Memory B cell (primary cell): ENCODE data around the gene RASGRP3.

Experiments used
- ATAC-seq: fragments of 150-1000 bp; cut with Tn5 transposase; 2 replicates; pipeline ENCODE4 v1.10.0; 2021; ENCODE audit warnings: low read depth, mild to moderate bottlenecking, moderate library complexity
- DNase-seq, 2 donors: peaks; one replicate each; pipeline ENCODE4 v3.0.0; 2022; ENCODE audit warnings: low spot score in 2 of 2
- H3K27ac Mint-ChIP-seq: one replicate; pipeline ENCODE4 v1.8.0; 2022; ENCODE audit warnings: mild to moderate bottlenecking, moderate library complexity, mixed read lengths
- H3K27me3 Mint-ChIP-seq: one replicate; pipeline ENCODE4 v1.8.0; 2022; ENCODE audit warnings: mixed read lengths
- H3K36me3 Mint-ChIP-seq: one replicate; pipeline ENCODE4 v1.8.0; 2022; ENCODE audit warnings: mild to moderate bottlenecking, mixed read lengths
- H3K4me1 Mint-ChIP-seq: one replicate; pipeline ENCODE4 v1.8.0; 2022; ENCODE audit warnings: mixed read lengths
- H3K4me3 Mint-ChIP-seq: one replicate; pipeline ENCODE4 v1.8.0; 2022; ENCODE audit warnings: mild to moderate bottlenecking, moderate library complexity, mixed read lengths
- H3K9me3 Mint-ChIP-seq: one replicate; pipeline ENCODE4 v1.8.0; 2022; ENCODE audit warnings: mixed read lengths

The RASGRP3 gene

GRCh38 chr2:33530690-33531548 lies 54.5 kb downstream of the RASGRP3 start:
- H3K4me3 Mint-ChIP-seq = peak overlapping the region; percentile 78
- H3K4me1 Mint-ChIP-seq = peaks cover 57% of the 10 kb centered on the region
- H3K36me3 Mint-ChIP-seq = peaks cover 48% of the 10 kb centered on the region
- no peaks in the 10 kb centered on the region for H3K27me3 Mint-ChIP-seq
- DNase-seq (peak in 1 of 2 donors; percentile 14), ATAC-seq (peak; percentile 73)
- peak overlapping the region; percentile 99 for H3K27ac Mint-ChIP-seq
- H3K9me3 Mint-ChIP-seq = no peaks in the 10 kb centered on the region

- no peaks in the 10 kb centered on the region for H3K27me3 Mint-ChIP-seq
- no peaks in the 10 kb centered on the region for H3K9me3 Mint-ChIP-seq
- no peak for DNase-seq
- H3K4me3 Mint-ChIP-seq = peak overlapping the region; percentile 78
- no peak for ATAC-seq
- peaks cover 52% of the 10 kb centered on the region for H3K4me1 Mint-ChIP-seq
- H3K36me3 Mint-ChIP-seq = peaks cover 47% of the 10 kb centered on the region
- H3K27ac Mint-ChIP-seq = peak overlapping the region; percentile 99
These were observed 55.2 kb downstream of the RASGRP3 start for GRCh38 chr2:33531549-33532059.

- Mint-ChIP-seq H3K27ac (peak overlapping the region; percentile 99), H3K4me3 (peak overlapping the region; percentile 3), H3K9me3 (no peaks in the 10 kb centered on the region), H3K4me1 (peaks cover 52% of the 10 kb centered on the region), H3K36me3 (peaks cover 47% of the 10 kb centered on the region), H3K27me3 (no peaks in the 10 kb centered on the region)
- DNase-seq = no peak
- ATAC-seq = no peak
These were observed 55.7 kb downstream of the RASGRP3 start for GRCh38 chr2:33532146-33532545.

- peaks cover 44% of the 10 kb centered on the region for H3K4me1 Mint-ChIP-seq
- H3K9me3 Mint-ChIP-seq = no peaks in the 10 kb centered on the region
- ATAC-seq (no peak), DNase-seq (no peak)
- peaks cover 39% of the 10 kb centered on the region for H3K36me3 Mint-ChIP-seq
- no peaks in the 10 kb centered on the region for H3K27me3 Mint-ChIP-seq
- H3K4me3 Mint-ChIP-seq = no peak overlapping the region
- H3K27ac Mint-ChIP-seq = peak overlapping the region; percentile 99
These were observed 56.5 kb downstream of the RASGRP3 start for GRCh38 chr2:33532966-33533365.

GRCh38 chr2:33535421-33535820 lies 59.0 kb downstream of the RASGRP3 start:
- peaks cover 44% of the 10 kb centered on the region for H3K36me3 Mint-ChIP-seq
- H3K27ac Mint-ChIP-seq = no peak overlapping the region
- ATAC-seq (no peak), DNase-seq (no peak)
- peaks cover 28% of the 10 kb centered on the region for H3K4me1 Mint-ChIP-seq
- no peaks in the 10 kb centered on the region for H3K9me3 Mint-ChIP-seq
- H3K27me3 Mint-ChIP-seq = no peaks in the 10 kb centered on the region
- no peak overlapping the region for H3K4me3 Mint-ChIP-seq

- DNase-seq (no peak), ATAC-seq (no peak)
- Mint-ChIP-seq H3K4me1 (peaks cover 3% of the 10 kb centered on the region), H3K36me3 (peaks cover 35% of the 10 kb centered on the region), H3K27me3 (no peaks in the 10 kb centered on the region), H3K27ac (no peak overlapping the region), H3K4me3 (no peak overlapping the region), H3K9me3 (no peaks in the 10 kb centered on the region)
These were observed 64.8 kb downstream of the RASGRP3 start for GRCh38 chr2:33541243-33541642.

- Mint-ChIP-seq H3K27me3 (no peaks in the 10 kb centered on the region), H3K4me1 (peaks cover 5% of the 10 kb centered on the region), H3K36me3 (peaks cover 53% of the 10 kb centered on the region), H3K4me3 (no peak overlapping the region), H3K27ac (peak overlapping the region; percentile 53), H3K9me3 (no peaks in the 10 kb centered on the region)
- ATAC-seq = no peak
- DNase-seq = no peak
These were observed 73.8 kb downstream of the RASGRP3 start for GRCh38 chr2:33550206-33550605.

- Mint-ChIP-seq H3K27me3 (no peaks in the 10 kb centered on the region), H3K27ac (peak overlapping the region; percentile 2), H3K4me1 (peaks cover 5% of the 10 kb centered on the region), H3K9me3 (no peaks in the 10 kb centered on the region), H3K4me3 (no peak overlapping the region), H3K36me3 (peaks cover 39% of the 10 kb centered on the region)
- ATAC-seq (no peak), DNase-seq (no peak)
These were observed 76.5 kb downstream of the RASGRP3 start for GRCh38 chr2:33552758-33553461.

GRCh38 chr2:33555681-33556080 lies 79.2 kb downstream of the RASGRP3 start:
- no peaks in the 10 kb centered on the region for H3K9me3 Mint-ChIP-seq
- DNase-seq (no peak), ATAC-seq (no peak)
- no peaks in the 10 kb centered on the region for H3K27me3 Mint-ChIP-seq
- peaks cover 43% of the 10 kb centered on the region for H3K36me3 Mint-ChIP-seq
- H3K27ac Mint-ChIP-seq = no peak overlapping the region
- H3K4me3 Mint-ChIP-seq = no peak overlapping the region
- peaks cover 5% of the 10 kb centered on the region for H3K4me1 Mint-ChIP-seq

- peaks cover 46% of the 10 kb centered on the region for H3K36me3 Mint-ChIP-seq
- peaks cover 5% of the 10 kb centered on the region for H3K4me1 Mint-ChIP-seq
- H3K27me3 Mint-ChIP-seq = no peaks in the 10 kb centered on the region
- ATAC-seq (no peak), DNase-seq (no peak)
- H3K27ac Mint-ChIP-seq = peak overlapping the region; percentile 67
- no peaks in the 10 kb centered on the region for H3K9me3 Mint-ChIP-seq
- no peak overlapping the region for H3K4me3 Mint-ChIP-seq
These were observed 82.9 kb downstream of the RASGRP3 start for GRCh38 chr2:33559328-33559727.

- no peaks in the 10 kb centered on the region for H3K27me3 Mint-ChIP-seq
- peak overlapping the region; percentile 17 for H3K27ac Mint-ChIP-seq
- H3K9me3 Mint-ChIP-seq = no peaks in the 10 kb centered on the region
- H3K36me3 Mint-ChIP-seq = peaks cover 45% of the 10 kb centered on the region
- H3K4me1 Mint-ChIP-seq = peaks cover under 1% of the 10 kb centered on the region
- DNase-seq = no peak
- no peak overlapping the region for H3K4me3 Mint-ChIP-seq
- no peak for ATAC-seq
These were observed 83.6 kb downstream of the RASGRP3 start for GRCh38 chr2:33560017-33560416.

- H3K27ac Mint-ChIP-seq = no peak overlapping the region
- DNase-seq (no peak), ATAC-seq (no peak)
- H3K4me3 Mint-ChIP-seq = no peak overlapping the region
- no peaks in the 10 kb centered on the region for H3K9me3 Mint-ChIP-seq
- peaks cover 50% of the 10 kb centered on the region for H3K36me3 Mint-ChIP-seq
- H3K27me3 Mint-ChIP-seq = no peaks in the 10 kb centered on the region
- H3K4me1 Mint-ChIP-seq = no peaks in the 10 kb centered on the region
These were observed 85.4 kb downstream of the RASGRP3 start for GRCh38 chr2:33561872-33562271.

- DNase-seq (no peak), ATAC-seq (no peak)
- H3K4me3 Mint-ChIP-seq = no peak overlapping the region
- H3K27ac Mint-ChIP-seq = peak overlapping the region; percentile 53
- H3K9me3 Mint-ChIP-seq = no peaks in the 10 kb centered on the region
- H3K27me3 Mint-ChIP-seq = no peaks in the 10 kb centered on the region
- H3K36me3 Mint-ChIP-seq = peaks cover 9% of the 10 kb centered on the region
- H3K4me1 Mint-ChIP-seq = peaks cover 3% of the 10 kb centered on the region
These were observed 94.2 kb downstream of the RASGRP3 start for GRCh38 chr2:33570681-33571080.

GRCh38 chr2:33573657-33574056 lies 97.2 kb downstream of the RASGRP3 start:
- DNase-seq (no peak), ATAC-seq (no peak)
- Mint-ChIP-seq H3K9me3 (no peaks in the 10 kb centered on the region), H3K36me3 (no peaks in the 10 kb centered on the region), H3K4me1 (no peaks in the 10 kb centered on the region), H3K27ac (no peak overlapping the region), H3K27me3 (no peaks in the 10 kb centered on the region), H3K4me3 (no peak overlapping the region)
